Germinal center (tissue), 1 donor: Measurements from ENCODE around the gene ARL2BP.

ENCODE experiments used
- DNase-seq: peaks from one replicate; pipeline ENCODE4 v3.0.0; 2012; ENCODE audit warnings: mixed read lengths, low spot score

The ARL2BP gene

DNA sequence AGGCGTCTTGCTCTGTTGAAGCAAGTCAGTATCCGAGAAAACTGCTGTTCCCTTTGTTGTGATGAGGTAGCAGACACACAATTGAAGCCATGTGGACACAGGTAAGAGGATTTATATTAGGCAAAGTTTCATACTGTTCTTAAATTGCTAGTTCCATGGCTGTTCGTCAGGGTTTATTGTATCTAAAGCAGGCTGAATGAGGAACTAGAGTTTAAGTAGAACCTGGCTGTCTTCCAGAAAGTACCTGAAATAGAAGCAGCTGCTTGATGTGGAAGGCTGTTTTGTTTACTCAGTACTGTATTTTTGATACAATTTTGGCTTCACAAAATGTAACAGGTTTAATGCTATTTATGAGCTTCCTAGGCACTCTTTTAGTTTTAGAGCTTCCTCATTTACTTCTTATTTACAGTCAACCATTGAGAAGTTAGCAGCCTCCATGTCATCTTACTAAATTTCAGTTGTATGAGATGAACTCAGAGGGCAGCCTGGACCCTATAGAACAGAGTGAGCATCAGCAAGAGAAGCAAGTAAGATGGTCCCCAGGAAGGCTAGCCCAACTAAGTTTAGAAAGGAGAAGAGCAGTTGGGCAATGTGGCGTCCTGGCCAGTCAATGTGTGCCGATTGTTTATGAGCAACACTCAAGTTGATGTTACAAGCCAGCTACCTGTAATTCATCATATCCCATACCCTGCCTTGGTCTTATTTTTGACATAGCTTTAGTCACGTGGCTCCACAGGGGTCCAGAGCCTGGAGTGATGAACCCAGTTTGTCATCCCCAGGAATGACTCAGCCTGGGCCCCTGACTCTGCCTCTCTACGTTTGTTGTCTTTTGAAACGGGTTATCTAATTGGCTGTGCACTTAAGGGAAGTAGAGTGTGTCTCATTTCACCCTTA, 9.7 kb upstream of the ARL2BP start:
- DNase-seq = peak; percentile 60

DNA sequence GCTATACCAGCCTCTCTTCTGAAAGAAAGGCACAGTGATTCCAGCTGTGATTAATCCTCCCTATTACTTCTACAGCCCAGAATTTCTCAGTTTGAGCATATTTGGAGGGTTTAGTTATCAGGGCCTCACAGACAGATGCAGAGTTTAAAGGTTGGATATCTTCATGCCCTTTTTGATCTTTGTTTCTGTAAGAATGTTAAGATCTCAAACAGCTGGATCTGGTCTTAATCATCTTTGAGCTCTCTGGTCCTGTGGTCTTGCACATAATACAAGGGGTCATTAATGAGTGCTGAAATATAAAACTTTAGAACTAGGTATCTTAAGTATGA, 9.1 kb upstream of the ARL2BP start:
- DNase-seq = no peak

DNA sequence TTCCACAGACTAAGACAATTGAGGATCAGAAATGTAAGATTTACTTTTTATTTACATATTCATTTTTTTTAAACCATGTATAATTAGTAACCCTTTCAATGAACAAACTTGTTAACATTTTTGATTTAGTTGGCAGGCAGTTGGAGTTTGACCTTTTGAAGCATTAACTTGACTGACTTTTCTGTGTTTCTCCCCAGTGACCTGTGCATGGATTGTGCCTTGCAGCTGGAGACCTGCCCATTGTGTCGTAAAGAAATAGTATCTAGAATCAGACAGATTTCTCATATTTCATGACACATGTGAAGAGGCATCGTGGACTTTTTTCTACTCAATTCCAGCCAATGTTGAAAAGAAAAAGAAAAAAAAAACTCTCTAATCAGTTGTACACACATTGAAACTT, 6.4 kb upstream of the ARL2BP start:
- DNase-seq = no peak

DNA sequence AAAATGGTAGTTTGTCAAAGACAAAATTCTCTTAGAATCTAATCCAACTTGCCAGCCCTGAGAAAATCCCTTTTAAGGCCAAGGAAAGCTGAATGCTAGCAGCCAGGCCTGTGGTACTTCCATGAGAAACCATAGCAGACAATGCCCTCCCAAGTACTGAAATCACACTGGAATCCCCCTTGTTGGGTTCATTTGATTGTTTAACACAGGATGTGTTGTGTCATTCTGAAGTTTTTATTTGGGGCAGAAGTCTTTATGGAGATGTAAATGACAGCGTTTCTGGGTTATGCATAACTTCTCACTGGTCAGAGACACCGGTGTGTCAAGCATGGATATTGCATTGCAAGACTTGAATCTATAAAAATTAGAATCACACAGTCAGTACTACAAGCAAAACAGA, 6.0 kb upstream of the ARL2BP start:
- no peak for DNase-seq

DNA sequence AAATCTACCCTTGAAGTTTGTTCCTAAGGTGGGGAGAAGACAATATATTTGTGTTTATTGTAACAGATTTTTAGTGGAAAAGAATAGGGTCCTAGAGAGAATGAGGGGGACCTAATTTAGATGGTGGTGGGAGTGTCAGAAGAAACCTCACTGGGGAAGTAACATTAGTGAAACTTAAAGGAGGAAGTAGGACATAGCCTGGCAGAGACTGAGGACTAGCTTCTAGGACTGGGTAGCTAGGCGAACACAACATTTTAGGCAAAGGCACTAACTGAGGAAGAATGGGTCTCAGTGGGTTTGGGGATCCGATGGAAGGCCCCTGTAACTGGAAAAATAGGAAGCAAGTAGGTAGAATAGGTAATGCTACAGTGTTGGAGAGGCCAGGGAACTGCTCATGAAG, 4.2 kb upstream of the ARL2BP start:
- peak; percentile 60 for DNase-seq

DNA sequence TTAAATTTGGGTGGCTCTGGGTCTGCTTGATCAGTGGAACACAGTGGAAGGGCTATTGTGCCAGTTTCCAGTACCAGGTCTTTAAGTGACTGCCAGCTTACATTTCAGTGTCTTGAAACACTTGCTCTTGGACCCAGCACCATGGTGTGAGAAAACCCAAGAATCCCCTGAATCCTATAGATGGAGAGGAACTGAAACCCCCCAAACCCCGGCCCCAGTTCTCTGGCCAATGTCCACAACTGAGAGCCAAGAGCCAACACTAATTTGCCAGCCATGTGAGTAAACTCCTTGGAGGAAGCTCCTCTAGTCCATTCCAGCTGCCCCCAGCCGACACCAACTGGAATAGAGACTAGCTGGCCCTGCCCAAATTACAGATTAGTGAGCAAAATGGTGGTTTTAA, 2.4 kb upstream of the ARL2BP start:
- DNase-seq = no peak

DNA sequence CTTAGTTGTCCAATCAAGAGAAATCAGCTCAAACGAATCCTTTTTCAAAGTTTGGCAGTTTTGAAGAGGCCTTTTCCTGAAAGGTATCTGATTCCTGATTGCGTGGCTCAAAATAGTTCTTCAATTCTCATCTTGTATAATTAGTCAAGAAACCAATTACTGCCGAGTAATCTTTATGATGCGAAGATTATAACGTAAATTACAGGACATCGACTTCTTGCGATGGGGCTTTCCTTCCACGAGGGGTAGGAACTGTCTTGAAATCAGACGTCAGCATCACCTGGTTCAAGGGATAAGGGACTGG, 644 bp upstream of the ARL2BP start:
- DNase-seq = no peak

DNA sequence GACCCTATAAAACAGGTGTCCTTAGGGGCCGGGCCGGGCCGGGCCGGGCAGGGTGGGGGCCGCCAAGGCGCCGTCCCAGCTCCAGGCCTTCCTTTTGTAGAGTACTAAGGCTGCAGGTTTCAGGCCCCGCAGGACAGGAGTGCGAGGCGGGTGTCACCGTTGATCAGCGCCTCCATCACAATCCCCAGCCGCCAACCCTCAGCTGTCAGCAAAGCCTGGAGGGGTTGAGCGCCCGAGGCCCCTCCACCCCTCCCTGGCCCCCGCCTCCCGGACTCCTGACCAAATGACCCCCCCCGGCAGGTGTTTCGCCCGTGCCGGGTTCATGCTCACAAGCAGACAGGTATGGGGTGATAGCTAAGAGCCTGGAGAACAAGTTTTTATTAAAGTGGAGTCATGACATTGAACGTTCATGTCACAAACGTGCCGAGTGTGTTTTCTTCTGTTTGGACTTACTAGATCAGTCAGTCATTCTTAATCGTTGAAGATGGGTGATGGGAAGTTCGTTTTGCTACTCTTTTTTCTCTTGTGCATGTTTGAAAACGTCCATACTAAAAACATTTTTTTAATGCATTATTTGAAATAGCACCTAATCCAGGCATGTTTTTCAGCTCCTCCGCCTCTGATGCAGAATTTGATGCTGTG, 534 bp downstream of the ARL2BP start:
- DNase-seq = peak; percentile 41

DNA sequence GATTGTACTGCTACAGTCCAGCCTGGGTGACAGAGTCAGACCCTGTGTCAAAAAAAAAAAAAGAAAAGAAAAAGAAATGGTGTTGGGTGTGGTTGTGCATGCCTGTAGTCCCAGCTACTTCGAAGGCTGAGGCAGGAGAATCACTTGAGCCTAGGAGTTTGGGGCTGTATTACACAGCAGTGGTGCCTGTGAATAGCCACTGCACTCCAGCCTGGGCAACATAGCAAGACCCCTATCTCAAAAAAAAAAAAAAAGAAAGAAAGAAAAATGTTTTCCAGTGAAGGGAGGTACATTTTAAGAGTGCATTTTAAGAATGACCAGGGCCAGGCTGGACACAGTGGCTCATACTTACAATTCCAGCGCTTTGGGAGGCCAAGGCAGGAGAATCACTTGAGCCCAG, 6.3 kb downstream of the ARL2BP start:
- no peak for DNase-seq

DNA sequence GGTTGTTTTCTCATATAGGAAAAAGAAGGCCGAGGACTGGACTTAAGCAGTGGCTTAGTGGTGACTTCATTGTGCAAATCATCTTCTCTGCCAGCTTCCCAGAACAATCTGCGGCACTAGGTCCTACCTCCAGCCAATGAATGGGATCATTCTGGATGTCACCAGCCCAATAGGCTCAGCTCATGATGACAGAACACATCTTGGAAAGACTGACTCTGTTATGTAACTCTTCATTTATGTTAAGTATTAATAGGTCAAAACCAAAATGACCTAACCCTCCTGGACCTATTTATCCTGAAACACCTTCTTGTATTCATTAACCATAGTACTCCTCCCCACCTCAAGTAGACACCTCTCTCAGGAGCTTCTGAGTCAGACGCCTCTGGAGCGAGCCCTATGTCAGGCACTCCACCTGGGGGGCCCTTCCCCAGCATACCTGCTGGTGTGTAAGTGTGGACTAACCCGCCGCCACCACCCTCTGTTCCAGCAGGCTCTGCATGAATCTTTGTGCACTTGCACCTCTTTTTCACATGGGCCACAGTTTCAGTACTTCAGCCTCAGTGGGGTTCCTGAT, 7.2 kb downstream of the ARL2BP start:
- DNase-seq = no peak

DNA sequence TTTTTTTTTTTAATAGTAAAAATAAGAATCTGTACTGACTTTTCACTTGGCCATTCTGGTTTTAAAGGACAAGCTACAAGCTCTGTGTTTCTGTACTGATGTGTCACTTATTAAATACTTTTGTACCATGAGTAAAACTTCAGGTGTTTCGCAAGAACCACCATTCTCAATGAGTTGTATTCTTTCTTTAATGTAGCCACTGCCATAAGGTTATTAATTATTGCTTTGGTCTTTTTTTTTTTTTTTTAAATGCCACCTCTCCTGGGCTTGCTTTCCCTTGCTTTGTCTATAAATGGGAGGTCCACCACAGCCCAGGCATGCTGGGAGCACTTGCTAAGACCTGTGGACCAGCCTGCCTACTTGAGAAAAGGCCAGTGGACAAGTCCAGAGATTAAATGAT, 8.4 kb downstream of the ARL2BP start:
- DNase-seq = no peak

DNA sequence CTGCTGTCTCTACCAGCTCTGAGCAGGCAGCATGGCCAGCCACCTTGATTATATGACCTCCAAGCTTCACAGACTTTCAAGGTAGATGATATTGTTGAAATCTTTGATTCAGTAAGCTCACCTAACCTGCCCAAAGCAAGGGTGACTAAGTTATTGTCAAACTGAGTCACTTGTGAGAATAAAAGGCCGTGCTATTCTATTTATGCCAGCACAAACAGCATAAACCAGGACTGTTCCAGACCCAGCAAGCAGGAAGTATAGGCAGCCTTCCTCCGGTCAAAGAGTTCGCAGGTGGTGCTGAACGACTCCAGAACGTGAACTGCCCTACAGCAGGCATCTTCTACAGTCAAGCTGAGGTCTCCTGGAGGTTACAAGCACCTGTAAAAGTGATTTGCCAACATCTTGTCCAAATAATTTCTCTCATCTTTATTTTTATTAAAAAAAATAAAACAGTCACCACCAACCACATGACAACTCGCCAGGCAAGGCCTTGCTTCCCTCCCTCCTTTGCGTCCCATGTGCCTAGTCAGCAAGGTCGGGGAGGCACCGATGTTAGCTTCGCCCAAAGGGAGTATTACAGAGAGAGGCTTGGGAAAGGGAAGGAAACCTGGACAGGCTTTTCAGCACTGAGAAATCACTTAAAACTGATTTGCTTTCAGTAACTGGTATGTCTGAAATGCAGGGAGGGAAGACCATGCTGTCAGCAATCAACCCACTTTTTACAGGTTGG, 10.8 kb downstream of the ARL2BP start:
- DNase-seq = no peak

DNA sequence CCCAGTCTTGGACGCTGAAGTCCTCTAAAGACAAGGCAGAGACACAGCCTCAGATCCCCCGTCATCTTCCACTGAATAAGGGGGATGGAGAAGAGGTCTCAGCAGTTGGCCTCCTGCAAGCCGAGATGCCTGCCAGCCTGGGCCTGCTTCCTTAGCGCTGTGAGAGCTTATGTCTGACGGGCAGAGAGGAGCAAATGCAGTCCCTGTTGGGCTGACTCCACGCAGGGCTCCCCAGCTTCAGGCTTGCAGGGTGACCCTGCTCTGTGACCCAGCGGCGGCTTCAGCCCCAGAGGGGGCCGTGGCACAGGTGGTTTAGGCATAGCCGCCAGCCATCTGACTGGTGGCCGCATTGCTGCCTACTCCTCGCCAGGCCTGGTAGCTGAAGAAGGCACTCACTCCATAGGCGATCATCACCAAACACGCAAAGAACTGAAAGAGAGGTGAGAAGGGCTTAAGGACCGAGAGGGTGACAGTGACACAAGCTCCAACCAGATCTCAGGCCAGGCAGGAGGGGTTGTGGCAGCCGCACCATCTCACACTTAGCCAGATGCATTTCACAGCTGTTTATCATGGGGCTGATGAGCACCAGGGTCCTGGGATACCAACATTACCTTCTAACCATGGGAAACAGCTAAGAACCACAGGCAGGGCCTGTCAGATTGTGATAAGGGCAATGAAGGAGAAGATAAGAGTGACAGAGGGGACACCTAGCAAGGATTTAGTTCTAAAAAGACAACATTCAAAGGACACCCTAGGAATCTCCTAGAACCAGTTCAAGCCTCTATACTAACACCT, 11.7 kb downstream of the ARL2BP start:
- no peak for DNase-seq

DNA sequence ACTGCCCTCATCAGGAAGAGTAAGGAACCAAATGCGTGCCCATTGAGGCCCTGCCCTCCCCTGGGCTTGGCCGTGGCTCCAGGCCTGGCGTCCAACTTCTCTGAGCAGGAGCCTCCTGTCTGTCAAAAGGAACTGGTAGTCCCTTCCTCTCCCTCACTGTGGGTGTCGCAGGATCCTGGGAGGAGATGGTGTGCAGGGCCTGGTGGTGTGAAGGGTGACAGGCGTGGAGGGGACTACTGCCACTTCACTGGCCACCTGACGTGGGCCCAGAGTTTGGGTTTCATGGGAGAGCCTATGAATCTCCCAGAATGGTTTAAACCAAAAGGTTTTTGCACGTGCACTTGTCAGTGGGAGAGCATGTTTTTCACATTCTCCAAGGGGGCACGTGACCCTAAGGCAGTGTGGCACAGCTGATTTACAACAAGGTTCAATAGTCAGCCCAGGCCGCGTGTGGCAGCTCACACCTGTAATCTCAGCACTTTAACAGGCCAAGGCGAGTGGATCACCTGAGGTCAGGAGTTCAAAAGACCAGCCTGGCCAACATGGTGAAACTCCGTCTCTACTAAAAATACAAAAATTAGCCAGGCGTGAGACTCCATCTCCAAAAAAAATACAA, 12.5 kb downstream of the ARL2BP start:
- no peak for DNase-seq

DNA sequence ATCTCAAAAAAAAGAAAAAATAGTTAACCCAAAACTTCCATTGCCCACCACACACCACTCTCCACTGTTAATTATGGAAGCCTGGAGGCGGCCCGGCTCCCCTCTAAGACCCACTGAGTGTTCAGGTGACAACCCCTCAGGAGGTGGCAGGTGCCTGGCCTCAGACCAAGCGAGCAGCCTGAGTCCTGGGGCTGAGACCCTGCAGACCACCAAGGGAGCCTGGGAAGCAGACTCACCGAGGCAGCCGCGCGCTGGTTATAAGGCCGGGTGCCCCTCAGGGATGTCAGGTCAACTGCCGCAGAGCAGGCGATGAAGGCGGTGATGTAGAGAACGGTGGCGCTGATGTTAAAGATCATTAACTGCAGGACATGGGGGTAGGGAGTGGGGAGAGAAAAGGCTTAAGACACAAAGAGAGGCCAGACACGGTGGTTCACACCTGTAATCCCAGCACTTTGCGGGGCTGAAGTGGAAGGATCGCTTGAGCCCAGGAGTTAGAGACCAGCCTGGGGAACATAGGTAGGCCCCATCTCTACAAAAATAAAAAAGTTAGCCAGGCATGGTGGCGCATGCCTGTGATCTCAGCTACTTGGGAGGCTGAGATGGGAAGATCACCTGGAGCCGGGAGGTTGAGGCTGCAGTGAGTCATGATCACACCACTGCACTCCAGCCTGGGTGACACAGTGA, 13.3 kb downstream of the ARL2BP start:
- no peak for DNase-seq

DNA sequence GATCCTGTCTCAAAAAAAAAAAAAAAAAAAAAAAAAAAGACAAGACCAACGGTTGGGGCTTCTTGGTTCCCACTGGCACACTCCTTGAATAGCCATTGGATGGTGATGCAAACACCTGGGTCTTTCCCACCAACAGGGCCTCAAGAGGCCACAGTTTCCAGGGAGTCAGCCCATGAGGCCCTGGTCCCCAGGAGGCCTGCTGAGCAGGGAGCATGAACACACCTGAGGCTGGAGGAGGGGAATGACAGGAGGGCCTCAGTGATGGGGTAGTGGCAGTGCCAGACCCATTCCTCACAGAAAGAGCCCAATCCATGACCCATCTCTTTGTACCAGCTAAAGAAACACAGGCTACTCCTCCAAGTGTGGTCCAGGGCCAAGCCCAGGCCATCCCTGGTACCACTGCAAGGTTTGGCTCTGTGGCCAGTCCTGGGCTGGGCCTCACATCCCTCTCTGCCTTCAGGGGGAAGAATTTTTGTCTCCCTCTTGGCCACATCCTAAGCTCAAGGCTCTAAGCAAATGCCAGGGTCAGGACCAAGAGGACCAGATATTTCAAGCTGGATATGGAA, 13.9 kb downstream of the ARL2BP start:
- DNase-seq = no peak

DNA sequence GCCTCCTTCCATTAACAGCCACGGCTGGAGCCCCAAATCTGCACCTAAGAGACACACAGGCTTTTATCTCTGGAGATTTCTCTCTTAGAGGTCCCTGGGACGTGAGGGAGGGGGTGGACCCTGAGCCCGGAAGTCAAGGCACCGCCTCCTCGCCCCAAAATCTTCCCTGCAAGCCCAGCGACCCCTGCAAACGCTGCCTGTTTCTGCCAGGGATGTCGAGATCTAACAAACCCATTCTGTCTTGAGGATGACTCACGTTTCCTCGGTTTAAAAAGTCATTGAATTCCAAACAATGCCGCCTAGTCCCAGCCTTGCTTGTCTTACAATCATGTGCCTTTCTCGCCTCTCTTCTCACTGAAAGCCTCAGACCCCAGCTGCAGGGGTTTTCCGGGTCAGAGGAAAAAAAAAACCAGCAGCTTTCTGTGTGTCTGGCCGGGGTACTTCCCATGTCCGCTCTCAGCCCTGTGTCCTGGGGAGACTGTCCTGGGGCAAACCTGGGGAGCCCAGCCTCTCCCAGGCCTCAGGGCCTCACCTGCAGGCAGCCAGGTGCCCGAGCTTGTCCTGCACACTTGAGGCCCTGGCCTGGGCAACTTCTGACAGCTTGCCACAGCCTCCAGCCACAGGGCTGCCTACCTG, 15.4 kb downstream of the ARL2BP start:
- DNase-seq = no peak

DNA sequence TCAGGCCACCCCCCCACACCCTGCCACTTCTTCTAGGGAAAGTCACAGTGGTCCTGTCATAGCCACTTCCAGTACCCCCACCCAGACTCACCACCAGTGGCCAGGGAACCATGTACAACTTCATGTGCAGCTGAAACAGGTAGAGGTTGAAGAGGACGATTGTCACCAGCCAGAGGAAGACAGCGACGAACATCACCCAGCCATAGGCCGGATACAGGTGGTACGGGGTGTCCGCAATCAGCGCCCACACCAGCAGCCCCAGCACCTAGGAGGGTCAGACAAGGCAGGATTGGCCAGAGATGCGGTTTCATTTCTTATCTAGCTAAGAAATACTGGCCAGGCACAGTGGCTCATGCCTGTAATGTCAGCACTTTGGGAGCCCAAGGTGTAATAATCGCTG, 16.7 kb downstream of the ARL2BP start:
- DNase-seq = no peak

DNA sequence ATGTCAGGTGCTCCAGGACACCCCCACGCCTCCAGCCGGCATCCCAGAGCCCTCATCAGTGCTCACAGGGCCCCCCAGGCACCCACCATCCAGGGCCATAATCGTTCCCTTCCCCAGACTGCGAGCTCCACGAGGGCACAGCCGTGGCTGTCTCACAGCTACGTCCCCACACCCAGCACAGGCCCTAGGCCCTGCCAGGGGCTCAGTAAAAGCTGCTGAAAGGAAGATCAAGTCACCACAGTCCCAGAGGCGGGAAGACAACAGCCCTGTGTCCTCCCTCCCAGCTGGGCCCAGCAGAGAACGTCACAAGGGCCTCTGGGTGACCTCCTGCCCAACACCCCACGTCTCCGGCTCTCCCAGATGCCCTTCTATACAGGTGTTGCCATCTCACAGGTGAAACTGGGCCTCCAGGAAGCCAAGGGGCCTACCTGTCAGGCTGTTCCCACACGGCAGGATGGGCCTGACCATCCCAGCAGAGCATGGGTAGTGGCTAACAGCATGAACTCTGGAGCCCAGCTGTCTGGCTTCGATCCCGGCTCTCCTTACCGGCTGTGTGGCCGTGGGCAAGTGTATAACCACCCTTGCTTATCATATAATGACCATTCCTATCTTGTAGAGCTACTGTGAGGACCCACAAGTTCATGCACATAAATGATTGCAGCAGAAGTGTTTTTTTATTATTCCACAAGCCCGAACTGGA, 17.9 kb downstream of the ARL2BP start:
- no peak for DNase-seq
